ENCODE data around the gene RBM15.
A peak's percentile ranks its signal among the peaks of the same experiment; 100 is the strongest.

The RBM15 gene

GRCh38 chr1:110344152-110344551 is 5.0 kb downstream of the RBM15 start:
- Histone ChIP-seq H3K27ac (ENCODE audit: low read length) (no peak overlapping the region), H3K27me3 (ENCODE audit: insufficient read depth, low read length) (no peaks in the 10 kb centered on the region), H3K9me3 (ENCODE audit: insufficient read depth, low read depth, low read length) (no peaks in the 10 kb centered on the region), H3K4me1 (ENCODE audit: insufficient read depth, low read length) (peaks cover 45% of the 10 kb centered on the region), H3K4me3 (ENCODE audit: low read length) (peak overlapping the region; percentile 86), H3K36me3 (ENCODE audit: insufficient read depth, low read depth, low read length) (peaks cover 87% of the 10 kb centered on the region), H3K9ac (ENCODE audit: low read depth, low read length) (no peak overlapping the region)

- Histone ChIP-seq H3K4me1 (ENCODE audit: insufficient read depth, low read length) (peaks cover 45% of the 10 kb centered on the region), H3K36me3 (ENCODE audit: insufficient read depth, low read depth, low read length) (peaks cover 91% of the 10 kb centered on the region), H3K9me3 (ENCODE audit: insufficient read depth, low read depth, low read length) (no peaks in the 10 kb centered on the region), H3K4me3 (ENCODE audit: low read length) (0 out of 2 replicates have a peak overlapping the region, but pooled peaks have one; percentile 5), H3K27ac (ENCODE audit: low read length) (no peak overlapping the region), H3K27me3 (ENCODE audit: insufficient read depth, low read length) (no peaks in the 10 kb centered on the region), H3K9ac (ENCODE audit: low read depth, low read length) (no peak overlapping the region)
These were observed 6.3 kb downstream of the RBM15 start for GRCh38 chr1:110345480-110345879.

- H3K27ac ChIP-seq (ENCODE audit: low read length): no peak overlapping the region
- H3K9ac ChIP-seq (ENCODE audit: low read depth, low read length): peak overlapping the region; percentile 59
- peak overlapping the region; percentile 45 for H3K4me3 ChIP-seq (ENCODE audit: low read length)
- peaks cover 91% of the 10 kb centered on the region for H3K36me3 ChIP-seq (ENCODE audit: insufficient read depth, low read depth, low read length)
- no peaks in the 10 kb centered on the region for H3K9me3 ChIP-seq (ENCODE audit: insufficient read depth, low read depth, low read length)
- no peaks in the 10 kb centered on the region for H3K27me3 ChIP-seq (ENCODE audit: insufficient read depth, low read length)
- H3K4me1 ChIP-seq (ENCODE audit: insufficient read depth, low read length): peaks cover 36% of the 10 kb centered on the region
These were observed 7.5 kb downstream of the RBM15 start for GRCh38 chr1:110346690-110347089.

- no peaks in the 10 kb centered on the region for H3K9me3 ChIP-seq (ENCODE audit: insufficient read depth, low read depth, low read length)
- H3K9ac ChIP-seq (ENCODE audit: low read depth, low read length): peak overlapping the region; percentile 59; the same call in 1 of the 2 replicates
- H3K4me3 ChIP-seq (ENCODE audit: low read length): peak overlapping the region; percentile 45
- no peak overlapping the region for H3K27ac ChIP-seq (ENCODE audit: low read length)
- H3K36me3 ChIP-seq (ENCODE audit: insufficient read depth, low read depth, low read length): peaks cover 91% of the 10 kb centered on the region
- H3K27me3 ChIP-seq (ENCODE audit: insufficient read depth, low read length): no peaks in the 10 kb centered on the region
- H3K4me1 ChIP-seq (ENCODE audit: insufficient read depth, low read length): peaks cover 32% of the 10 kb centered on the region
These were observed 8.2 kb downstream of the RBM15 start for GRCh38 chr1:110347182-110347893.

GRCh38 chr1:110348050-110348449 is 8.9 kb downstream of the RBM15 start:
- peaks cover 27% of the 10 kb centered on the region for H3K4me1 ChIP-seq (ENCODE audit: insufficient read depth, low read length)
- no peaks in the 10 kb centered on the region for H3K27me3 ChIP-seq (ENCODE audit: insufficient read depth, low read length)
- H3K27ac ChIP-seq (ENCODE audit: low read length): no peak overlapping the region
- no peak overlapping the region for H3K9ac ChIP-seq (ENCODE audit: low read depth, low read length)
- H3K36me3 ChIP-seq (ENCODE audit: insufficient read depth, low read depth, low read length): peaks cover 84% of the 10 kb centered on the region
- no peaks in the 10 kb centered on the region for H3K9me3 ChIP-seq (ENCODE audit: insufficient read depth, low read depth, low read length)
- H3K4me3 ChIP-seq (ENCODE audit: low read length): no peak overlapping the region

- no peak overlapping the region for H3K9ac ChIP-seq (ENCODE audit: low read depth, low read length)
- H3K4me1 ChIP-seq (ENCODE audit: insufficient read depth, low read length): peaks cover 23% of the 10 kb centered on the region
- H3K27ac ChIP-seq (ENCODE audit: low read length): no peak overlapping the region
- no peaks in the 10 kb centered on the region for H3K27me3 ChIP-seq (ENCODE audit: insufficient read depth, low read length)
- peaks cover 84% of the 10 kb centered on the region for H3K36me3 ChIP-seq (ENCODE audit: insufficient read depth, low read depth, low read length)
- H3K9me3 ChIP-seq (ENCODE audit: insufficient read depth, low read depth, low read length): no peaks in the 10 kb centered on the region
- no peak overlapping the region for H3K4me3 ChIP-seq (ENCODE audit: low read length)
These were observed 9.6 kb downstream of the RBM15 start for GRCh38 chr1:110348771-110349170.

- Histone ChIP-seq H3K9me3 (ENCODE audit: insufficient read depth, low read depth, low read length) (no peaks in the 10 kb centered on the region), H3K27me3 (ENCODE audit: insufficient read depth, low read length) (no peaks in the 10 kb centered on the region), H3K36me3 (ENCODE audit: insufficient read depth, low read depth, low read length) (peaks cover 76% of the 10 kb centered on the region), H3K9ac (ENCODE audit: low read depth, low read length) (0 out of 2 replicates have a peak overlapping the region, but pooled peaks have one; percentile 0), H3K4me1 (ENCODE audit: insufficient read depth, low read length) (peaks cover 16% of the 10 kb centered on the region), H3K4me3 (ENCODE audit: low read length) (no peak overlapping the region), H3K27ac (ENCODE audit: low read length) (no peak overlapping the region)
These were observed 11.2 kb downstream of the RBM15 start for GRCh38 chr1:110350360-110350759.

GRCh38 chr1:110355321-110355720 is 16.1 kb downstream of the RBM15 start:
- H3K9me3 ChIP-seq (ENCODE audit: insufficient read depth, low read depth, low read length): no peaks in the 10 kb centered on the region
- H3K27me3 ChIP-seq (ENCODE audit: insufficient read depth, low read length): no peaks in the 10 kb centered on the region
- no peak overlapping the region for H3K9ac ChIP-seq (ENCODE audit: low read depth, low read length)
- no peak overlapping the region for H3K4me3 ChIP-seq (ENCODE audit: low read length)
- no peaks in the 10 kb centered on the region for H3K4me1 ChIP-seq (ENCODE audit: insufficient read depth, low read length)
- H3K36me3 ChIP-seq (ENCODE audit: insufficient read depth, low read depth, low read length): peaks cover 57% of the 10 kb centered on the region
- H3K27ac ChIP-seq (ENCODE audit: low read length): no peak overlapping the region

- peaks cover 52% of the 10 kb centered on the region for H3K36me3 ChIP-seq (ENCODE audit: insufficient read depth, low read depth, low read length)
- no peaks in the 10 kb centered on the region for H3K9me3 ChIP-seq (ENCODE audit: insufficient read depth, low read depth, low read length)
- no peak overlapping the region for H3K9ac ChIP-seq (ENCODE audit: low read depth, low read length)
- H3K27ac ChIP-seq (ENCODE audit: low read length): no peak overlapping the region
- H3K4me3 ChIP-seq (ENCODE audit: low read length): no peak overlapping the region
- no peaks in the 10 kb centered on the region for H3K4me1 ChIP-seq (ENCODE audit: insufficient read depth, low read length)
- no peaks in the 10 kb centered on the region for H3K27me3 ChIP-seq (ENCODE audit: insufficient read depth, low read length)
These were observed 17.2 kb downstream of the RBM15 start for GRCh38 chr1:110356379-110356778.

- Histone ChIP-seq H3K9me3 (ENCODE audit: insufficient read depth, low read depth, low read length) (no peaks in the 10 kb centered on the region), H3K4me3 (ENCODE audit: low read length) (no peak overlapping the region), H3K27ac (ENCODE audit: low read length) (no peak overlapping the region), H3K4me1 (ENCODE audit: insufficient read depth, low read length) (no peaks in the 10 kb centered on the region), H3K27me3 (ENCODE audit: insufficient read depth, low read length) (no peaks in the 10 kb centered on the region), H3K36me3 (ENCODE audit: insufficient read depth, low read depth, low read length) (peaks cover 55% of the 10 kb centered on the region), H3K9ac (ENCODE audit: low read depth, low read length) (no peak overlapping the region)
These were observed 21.3 kb downstream of the RBM15 start for GRCh38 chr1:110360431-110360830.

- no peak overlapping the region for H3K9ac ChIP-seq (ENCODE audit: low read depth, low read length)
- no peaks in the 10 kb centered on the region for H3K4me1 ChIP-seq (ENCODE audit: insufficient read depth, low read length)
- H3K27ac ChIP-seq (ENCODE audit: low read length): no peak overlapping the region
- no peaks in the 10 kb centered on the region for H3K27me3 ChIP-seq (ENCODE audit: insufficient read depth, low read length)
- no peak overlapping the region for H3K4me3 ChIP-seq (ENCODE audit: low read length)
- peaks cover 57% of the 10 kb centered on the region for H3K36me3 ChIP-seq (ENCODE audit: insufficient read depth, low read depth, low read length)
- H3K9me3 ChIP-seq (ENCODE audit: insufficient read depth, low read depth, low read length): no peaks in the 10 kb centered on the region
These were observed 22.7 kb downstream of the RBM15 start for GRCh38 chr1:110361856-110362255.

- Histone ChIP-seq H3K36me3 (ENCODE audit: insufficient read depth, low read depth, low read length) (peaks cover 56% of the 10 kb centered on the region), H3K9me3 (ENCODE audit: insufficient read depth, low read depth, low read length) (no peaks in the 10 kb centered on the region), H3K4me3 (ENCODE audit: low read length) (no peak overlapping the region)
These were observed 25.0 kb downstream of the RBM15 start for GRCh38 chr1:110364221-110364620.

More at GRCh38 chr1:110364221-110364620, 25.0 kb downstream of the RBM15 start:
- Histone ChIP-seq H3K9ac (ENCODE audit: low read depth, low read length) (no peak overlapping the region), H3K4me1 (ENCODE audit: insufficient read depth, low read length) (no peaks in the 10 kb centered on the region), H3K27me3 (ENCODE audit: insufficient read depth, low read length) (no peaks in the 10 kb centered on the region), H3K27ac (ENCODE audit: low read length) (no peak overlapping the region)

Measured in iPS-20b (cell line).